SK-N-SH (cell line): Measurements from ENCODE around the gene PAQR5. TPM values are rescaled to one million over a fixed set of nuclear protein-coding genes. Genes with fewer than 3 reads are reported as not detected.

Source experiments
- CTCF ChIA-PET: fragments of 300-600, 350-600 bp; formaldehyde crosslinking; extraction: SDS; loops from one replicate; lab custom pipeline; 2021; lab: Yijun Ruan, JAX
- POLR2A ChIA-PET: fragments of 350-600 bp; sonication (Branson Sonifier 250); formaldehyde crosslinking; extraction: SDS; loops from one replicate; lab custom pipeline; 2020; ENCODE audit warnings: antibody characterized with exemption, inconsistent platforms; lab: Yijun Ruan, JAX
- DNase-seq: peaks from one replicate; pipeline ENCODE4 v3.0.0; 2012
- H2AFZ ChIP-seq: fragments of 200-600 bp; sonication (generic); 2 replicates; pipeline ENCODE4 v1.8.1; 2016; ENCODE audit warnings: antibody characterized with exemption, mild to moderate bottlenecking, low read depth
- H3F3A ChIP-seq: fragments of 200-600 bp; sonication (generic); replicated peaks from 2 replicates; pipeline ENCODE3; 2016; ENCODE audit warnings: antibody characterized with exemption, mild to moderate bottlenecking; ENCODE audit not compliant: insufficient read depth
- H3K27ac ChIP-seq, 2 experiments: fragments of 200-500 bp in 1 of 2; fragments of 200-600 bp in 1 of 2; sonication (Bioruptor generic) in 1 of 2; sonication (generic), shearing (Covaris generic) in 1 of 2; 2 replicates each; pipeline versions ENCODE4 v1.5.1 to v1.6.1; 2014 to 2016; ENCODE audit warnings: low read depth in 2 of 2, inconsistent platforms in 1 of 2, low read length in 1 of 2, mild to moderate bottlenecking in 1 of 2, mixed read lengths in 1 of 2
- H3K27me3 ChIP-seq: fragments of 200-600 bp; sonication (generic), shearing (Covaris generic); 2 replicates; pipeline ENCODE4 v1.6.1; 2016; ENCODE audit warnings: mixed run types; ENCODE audit not compliant: insufficient read depth
- H3K36me3 ChIP-seq, 2 experiments: fragments of 200-500 bp in 1 of 2; fragments of 200-600 bp in 1 of 2; sonication (Bioruptor generic) in 1 of 2; sonication (generic) in 1 of 2; replicated peaks in 1 of 2; 2 replicates each; pipeline versions ENCODE3 to v1.5.1; 2014 to 2016; ENCODE audit warnings: low read length in 1 of 2, mild to moderate bottlenecking in 1 of 2; ENCODE audit not compliant: insufficient read depth in 2 of 2, control insufficient read depth in 1 of 2
- H3K4me1 ChIP-seq, 2 experiments: fragments of 200-500 bp in 1 of 2; fragments of 200-600 bp in 1 of 2; sonication (Bioruptor generic) in 1 of 2; sonication (generic), shearing (Covaris generic) in 1 of 2; 2 replicates each; pipeline versions ENCODE4 v1.5.1 to v1.6.1; 2014 to 2016; ENCODE audit warnings: low read depth in 1 of 2, low read length in 1 of 2, mixed run types in 1 of 2; ENCODE audit not compliant: insufficient read depth in 2 of 2, control insufficient read depth in 1 of 2
- H3K4me2 ChIP-seq: fragments of 200-600 bp; sonication (generic), shearing (Covaris generic); 2 replicates; pipeline ENCODE4 v1.6.1; 2017; ENCODE audit warnings: mixed run types
- H3K4me3 ChIP-seq, 2 experiments: fragments of 200-500 bp in 1 of 2; fragments of 200-600 bp in 1 of 2; sonication (Bioruptor generic) in 1 of 2; sonication (generic), shearing (Covaris generic) in 1 of 2; 2 replicates each; pipeline versions ENCODE4 v1.5.1 to v1.8.1; 2014 to 2016; ENCODE audit warnings: low read depth in 2 of 2, inconsistent platforms in 1 of 2, low read length in 1 of 2, mild to moderate bottlenecking in 1 of 2, mixed read lengths in 1 of 2, moderate library complexity in 1 of 2
- H3K79me2 ChIP-seq: fragments of 200-600 bp; sonication (generic); 2 replicates; pipeline ENCODE4 v1.8.1; 2017; ENCODE audit warnings: mild to moderate bottlenecking; ENCODE audit not compliant: insufficient read depth
- H3K9ac ChIP-seq: fragments of 200-600 bp; sonication (generic); 2 replicates; pipeline ENCODE4 v1.6.1; 2017; ENCODE audit warnings: mixed run types
- H3K9me2 ChIP-seq: fragments of 200-600 bp; sonication (generic); 2 replicates; pipeline ENCODE4 v1.6.1; 2017; ENCODE audit warnings: mixed run types
- H3K9me3 ChIP-seq: fragments of 200-600 bp; sonication (generic); 2 replicates; pipeline ENCODE4 v1.6.1; 2017; ENCODE audit warnings: mixed run types, mild to moderate bottlenecking, moderate library complexity
- H4K20me1 ChIP-seq: fragments of 200-600 bp; sonication (generic); 2 replicates; pipeline ENCODE4 v1.6.1; 2017; ENCODE audit warnings: mild to moderate bottlenecking, mixed run types; ENCODE audit not compliant: insufficient read depth
- CHD2 ChIP-seq: fragments of 150-350 bp; IDR thresholded peaks from 2 replicates; pipeline ENCODE4 v1.6.1; 2018; ENCODE audit warnings: low read length; ENCODE audit not compliant: partially characterized antibody
- ELF1 ChIP-seq: IDR thresholded peaks from 2 replicates; pipeline ENCODE4 v1.4.0; 2012
- EP300 ChIP-seq, 2 experiments: IDR thresholded peaks; 2 replicates each; pipeline versions ENCODE4 v1.4.0 to v1.6.1; 2012; ENCODE audit warnings: borderline replicate concordance in 1 of 2, low read depth in 1 of 2, low read length in 1 of 2
- FOSL2 ChIP-seq: IDR thresholded peaks from 2 replicates; pipeline ENCODE4 v1.4.0; 2012; ENCODE audit warnings: low read depth, mild to moderate bottlenecking, moderate library complexity, borderline replicate concordance
- GABPA ChIP-seq: IDR thresholded peaks from 2 replicates; pipeline ENCODE4 v1.4.0; 2012; ENCODE audit warnings: low read depth, mild to moderate bottlenecking
- IRF3 ChIP-seq: fragments of 150-350 bp; IDR thresholded peaks from 2 replicates; pipeline ENCODE4 v1.6.1; 2016; ENCODE audit warnings: mild to moderate bottlenecking, low read depth, low read length
- JUND ChIP-seq: IDR thresholded peaks from 2 replicates; pipeline ENCODE4 v1.4.0; 2012
- MAX ChIP-seq: IDR thresholded peaks from 2 replicates; pipeline ENCODE4 v1.4.0; 2012; ENCODE audit warnings: low read depth
- MXI1 ChIP-seq: IDR thresholded peaks from 2 replicates; pipeline ENCODE4 v1.6.1; 2012; ENCODE audit warnings: mild to moderate bottlenecking, low read depth, low read length, improper control_type of control experiment
- PBX3 ChIP-seq: IDR thresholded peaks from 2 replicates; pipeline ENCODE4; 2012
- RXRA ChIP-seq: IDR thresholded peaks from 2 replicates; pipeline ENCODE4 v1.4.0; 2012; ENCODE audit warnings: low read depth, mild to moderate bottlenecking, borderline replicate concordance
- SMC3 ChIP-seq: IDR thresholded peaks from 2 replicates; pipeline ENCODE4 v1.6.1; 2012; ENCODE audit warnings: low read depth, low read length, improper control_type of control experiment
- TAF1 ChIP-seq: IDR thresholded peaks from 2 replicates; pipeline ENCODE4 v1.6.1; 2012; ENCODE audit warnings: low read depth, mild to moderate bottlenecking, low read length, moderate library complexity, borderline replicate concordance
- TEAD4 ChIP-seq: IDR thresholded peaks from 2 replicates; pipeline ENCODE4 v1.4.0; 2012; ENCODE audit warnings: mild to moderate bottlenecking, borderline replicate concordance; ENCODE audit not compliant: insufficient read depth
- YY1 ChIP-seq: IDR thresholded peaks from 2 replicates; pipeline ENCODE4 v1.4.0; 2012; ENCODE audit warnings: low read depth, mild to moderate bottlenecking
- WGBS: methylation state at CpG from one replicate; pipeline ENCODE4 v1.1.6; 2017; ENCODE audit warnings: low lambda C conversion rate; 5-methylcytosine and 5-hydroxymethylcytosine counted together
- polyA plus RNA-seq, 3 experiments: library from polyadenylated mRNA; depleted of rRNA; stranded (reverse); fragments of >200 nt; gene quantifications; 2 replicates each; pipeline ENCODE4 v1.2.3, GENCODE V29; 2012

PAQR5 gene
- polyA plus RNA-seq, 1 of the 3 experiments (the other 2 are of a cell fraction) = 3.9 TPM

GRCh38 chr15:69390575-69390974, 91.9 kb downstream of the PAQR5 start:
- H3K4me3 ChIP-seq = no peak overlapping the region
- TF ChIP-seq RXRA (no peak), PBX3 (peak; percentile 50; the same call in 1 of the 2 replicates), CHD2 (no peak), SMC3 (no peak), FOSL2 (peak; percentile 8; the same call in 1 of the 2 replicates)
- no peaks in the 10 kb centered on the region for H3K79me2 ChIP-seq
- no peaks in the 10 kb centered on the region for H3F3A ChIP-seq
- no peak for DNase-seq
- POLR2A ChIA-PET = no interaction called here
- no peak overlapping the region for H3K27ac ChIP-seq
- no peak overlapping the region for H2AFZ ChIP-seq
- H4K20me1 ChIP-seq = no peaks in the 10 kb centered on the region
- no peak overlapping the region for H3K9ac ChIP-seq
- no peaks in the 10 kb centered on the region for H3K9me2 ChIP-seq
- H3K36me3 ChIP-seq = no peaks in the 10 kb centered on the region
- H3K4me1 ChIP-seq = peaks cover 6 to 8% of the 10 kb centered on the region in 2 experiments; a peak in 2 of 4 replicates
- WGBS = 84% methylated on average over 2 of the region's 2 CpGs
- H3K27me3 ChIP-seq = no peaks in the 10 kb centered on the region
- no peaks in the 10 kb centered on the region for H3K9me3 ChIP-seq
- no peak overlapping the region for H3K4me2 ChIP-seq
- CTCF ChIA-PET = interaction anchor here (1.1 to 7.0 kb wide), 2 partner anchors 331 to 333 kb away, joined by 5 to 96 read pairs; no protein-coding TSS in a partner anchor

GRCh38 chr15:69391046-69391757, 92.5 kb downstream of the PAQR5 start:
- Histone ChIP-seq H3K79me2 (no peaks in the 10 kb centered on the region), H3K9me3 (no peaks in the 10 kb centered on the region), H3K4me3 (no peak overlapping the region), H3K9me2 (no peaks in the 10 kb centered on the region), H3K4me1 (peaks cover 6 to 8% of the 10 kb centered on the region in 2 experiments; a peak in 2 of 4 replicates), H4K20me1 (no peaks in the 10 kb centered on the region), H3K4me2 (no peak overlapping the region), H3K36me3 (no peaks in the 10 kb centered on the region), H3K27ac (no peak overlapping the region), H3K27me3 (no peaks in the 10 kb centered on the region), H3K9ac (no peak overlapping the region), H3F3A (no peaks in the 10 kb centered on the region), H2AFZ (no peak overlapping the region)
- TF ChIP-seq GABPA (no peak), ELF1 (no peak), JUND (no peak), MXI1 (no peak), IRF3 (no peak), TEAD4 (no peak), YY1 (no peak), MAX (no peak), EP300 (IDR thresholded peaks at IDR 0.05; ENCODE audit: borderline replicate concordance in 1 of 2, low read depth in 1 of 2, low read length in 1 of 2) (no peak), TAF1 (no peak)
- WGBS = 96% methylated on average over 8 of the region's 11 CpGs
- POLR2A ChIA-PET = no interaction called here
- no peak for DNase-seq
- CTCF ChIA-PET = interaction anchor here (0.9 to 7.0 kb wide), 3 partner anchors 229 to 333 kb away, joined by 3 to 96 read pairs (median 6); partner anchors contain the start of gene GLCE
